IPS DF 6.9 (cell line): Measurements from ENCODE around the gene CNDP1.

Experiments
- DNase-seq: peaks from one replicate; pipeline ENCODE4 v3.0.0-alpha.2; 2013; ENCODE audit warnings: low read depth, low spot score
- H3K27ac ChIP-seq: one replicate; pipeline ENCODE4 v1.5.1; 2013; ENCODE audit warnings: low read length, control low read depth
- H3K27me3 ChIP-seq: 2 replicates; pipeline ENCODE4 v1.6.1; 2013; ENCODE audit warnings: mild to moderate bottlenecking, low read length; ENCODE audit not compliant: control insufficient read depth, insufficient read depth
- H3K36me3 ChIP-seq: 2 replicates; pipeline ENCODE4 v1.6.1; 2013; ENCODE audit warnings: low read length; ENCODE audit not compliant: control insufficient read depth, insufficient read depth
- H3K4me1 ChIP-seq: 2 replicates; pipeline ENCODE4 v1.6.1; 2013; ENCODE audit warnings: low read length; ENCODE audit not compliant: control insufficient read depth, insufficient read depth
- H3K4me3 ChIP-seq: 2 replicates; pipeline ENCODE4 v1.5.1; 2013; ENCODE audit warnings: mild to moderate bottlenecking, low read length
- H3K9me3 ChIP-seq: 2 replicates; pipeline ENCODE4 v1.6.1; 2013; ENCODE audit warnings: low read length, inconsistent platforms; ENCODE audit not compliant: control insufficient read depth, insufficient read depth
- WGBS: extraction: QIAGEN DNeasy Blood & Tissue Kit; methylation state at CpG from one replicate; pipeline ENCODE4 v1.1.7; 2013; ENCODE audit warnings: mixed read lengths, missing lambda C conversion rate; ENCODE audit not compliant: insufficient read length, insufficient coverage; 5-methylcytosine and 5-hydroxymethylcytosine counted together

The CNDP1 gene

DNA sequence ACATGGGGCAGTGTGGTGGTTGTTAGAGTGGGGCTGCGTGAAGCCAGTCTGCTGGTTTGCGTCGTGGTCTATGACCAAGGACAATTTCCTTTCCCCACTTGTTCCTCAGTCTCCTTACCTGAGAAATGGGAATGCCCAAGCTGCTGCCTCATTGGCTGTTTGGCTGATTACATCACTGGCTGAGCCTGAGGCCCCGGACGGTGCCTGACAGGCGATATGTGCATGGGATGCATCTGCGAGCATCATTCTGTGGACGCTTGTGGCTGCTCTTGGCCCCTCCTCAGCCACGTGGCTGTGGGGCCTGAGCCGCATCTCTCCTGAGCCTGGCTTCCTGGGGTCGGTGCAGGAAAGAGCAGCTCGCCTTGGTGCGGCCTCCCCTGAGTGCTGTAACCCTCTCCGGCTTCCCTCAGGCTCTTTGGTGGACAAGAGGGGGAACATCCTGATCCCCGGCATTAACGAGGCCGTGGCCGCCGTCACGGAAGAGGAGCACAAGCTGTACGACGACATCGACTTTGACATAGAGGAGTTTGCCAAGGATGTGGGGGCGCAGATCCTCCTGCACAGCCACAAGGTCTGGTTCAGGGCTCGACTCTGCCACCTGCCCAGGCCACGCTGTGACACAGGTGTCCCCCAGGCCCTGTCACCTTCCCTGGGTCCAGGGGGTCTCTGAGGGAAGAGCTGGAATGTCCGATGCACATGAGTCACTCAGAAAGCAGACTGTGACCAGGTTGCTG is 21.0 kb upstream of the CNDP1 start:
- H3K27ac ChIP-seq, result no peak overlapping the region
- WGBS, result no CpG with 5 or more reads among the region's 27 CpGs
- DNase-seq, result no peak
- H3K9me3 ChIP-seq, result no peaks in the 10 kb centered on the region
- H3K36me3 ChIP-seq, result peaks cover 53% of the 10 kb centered on the region
- H3K4me3 ChIP-seq, result no peak overlapping the region
- no peaks in the 10 kb centered on the region for H3K4me1 ChIP-seq
- no peaks in the 10 kb centered on the region for H3K27me3 ChIP-seq

DNA sequence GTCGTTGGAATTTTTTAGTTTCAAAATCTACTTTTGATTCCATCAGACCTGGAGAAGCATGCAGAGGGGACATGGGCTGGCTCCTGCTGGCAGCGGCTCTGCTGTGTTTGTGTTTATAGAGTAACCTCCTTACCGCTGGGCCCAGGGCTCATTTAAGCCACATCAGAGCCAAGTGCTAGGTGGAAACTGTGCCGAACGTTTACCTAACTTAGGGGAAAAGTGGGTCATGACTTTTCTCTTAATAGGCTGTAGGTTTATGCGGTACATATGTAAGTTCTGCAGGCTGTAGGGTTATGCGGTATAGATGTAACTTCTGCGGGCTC is 20.5 kb upstream of the CNDP1 start:
- no peaks in the 10 kb centered on the region for H3K4me1 ChIP-seq
- WGBS, result no CpG with 5 or more reads among the region's 8 CpGs
- peaks cover 58% of the 10 kb centered on the region for H3K36me3 ChIP-seq
- H3K9me3 ChIP-seq, result no peaks in the 10 kb centered on the region
- DNase-seq, result no peak
- H3K4me3 ChIP-seq, result no peak overlapping the region
- no peaks in the 10 kb centered on the region for H3K27me3 ChIP-seq
- H3K27ac ChIP-seq, result no peak overlapping the region

DNA sequence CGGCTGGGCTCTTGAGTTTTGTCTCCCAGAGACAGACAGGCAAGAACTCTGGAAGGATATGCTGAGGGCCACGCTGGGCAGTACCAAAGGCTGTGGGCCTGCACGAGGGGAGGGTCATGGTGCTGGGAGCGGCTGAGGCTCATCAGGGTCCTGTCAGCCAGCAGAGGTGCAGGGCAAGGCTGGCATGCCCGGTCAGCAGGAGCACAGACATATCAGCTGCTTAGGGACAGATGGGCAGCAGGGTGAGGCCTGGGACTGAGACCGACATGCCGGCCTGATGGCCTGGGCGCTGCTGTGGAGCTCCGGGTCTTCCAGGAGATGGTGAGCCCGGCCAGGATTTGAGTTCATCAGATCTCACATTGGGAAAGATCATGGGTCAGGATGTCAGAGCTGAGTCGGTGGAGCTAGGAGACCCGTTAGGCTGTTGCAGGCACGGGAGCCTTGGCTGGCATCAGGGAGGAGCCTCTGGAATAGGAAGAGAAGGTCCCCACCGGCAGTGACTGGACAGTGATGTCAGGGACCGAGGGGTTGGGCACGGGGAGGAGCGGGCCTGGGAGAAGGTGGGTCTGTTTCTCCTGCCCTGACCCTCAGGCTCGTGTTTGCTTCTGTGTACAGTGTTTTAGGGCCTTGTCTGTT is 19.3 kb upstream of the CNDP1 start:
- DNase-seq, result no peak
- WGBS, result no CpG with 5 or more reads among the region's 18 CpGs
- no peak overlapping the region for H3K4me3 ChIP-seq
- H3K4me1 ChIP-seq, result no peaks in the 10 kb centered on the region
- no peak overlapping the region for H3K27ac ChIP-seq
- H3K9me3 ChIP-seq, result no peaks in the 10 kb centered on the region
- H3K36me3 ChIP-seq, result peaks cover 62% of the 10 kb centered on the region
- no peaks in the 10 kb centered on the region for H3K27me3 ChIP-seq

DNA sequence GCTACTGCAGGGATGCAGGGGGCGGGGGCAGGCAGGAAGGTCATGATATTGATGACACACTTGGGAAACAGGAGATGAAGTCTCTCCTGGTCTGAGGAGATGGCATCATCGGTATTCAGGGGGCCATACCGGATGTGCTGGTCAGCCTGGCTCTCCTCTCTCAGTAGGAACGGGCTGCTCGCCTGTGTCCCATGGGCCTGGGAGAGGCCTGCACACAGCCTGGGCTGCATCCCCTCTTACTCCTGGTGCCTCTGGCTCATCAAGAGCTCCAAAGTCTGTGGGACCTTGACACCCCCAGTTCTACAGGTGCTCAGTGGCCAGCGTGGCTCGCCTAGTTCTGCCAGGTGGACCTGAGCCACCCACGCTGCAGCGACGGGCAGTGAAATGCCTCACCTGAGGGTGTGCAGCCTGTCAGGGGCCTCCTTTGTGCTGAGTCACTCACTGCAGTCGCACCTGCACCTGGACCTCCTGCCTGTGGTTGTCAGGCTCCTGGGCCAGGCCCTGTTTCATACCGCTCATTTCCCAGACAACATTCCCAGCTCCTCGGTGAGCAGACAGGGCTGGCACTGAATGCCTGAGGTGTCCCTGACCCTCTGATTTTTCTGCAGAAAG is 18.6 kb upstream of the CNDP1 start:
- H3K36me3 ChIP-seq, result peaks cover 58% of the 10 kb centered on the region
- no peak overlapping the region for H3K4me3 ChIP-seq
- no peaks in the 10 kb centered on the region for H3K9me3 ChIP-seq
- no peak overlapping the region for H3K27ac ChIP-seq
- no peaks in the 10 kb centered on the region for H3K4me1 ChIP-seq
- no CpG with 5 or more reads among the region's 13 CpGs for WGBS
- H3K27me3 ChIP-seq, result no peaks in the 10 kb centered on the region
- no peak for DNase-seq

DNA sequence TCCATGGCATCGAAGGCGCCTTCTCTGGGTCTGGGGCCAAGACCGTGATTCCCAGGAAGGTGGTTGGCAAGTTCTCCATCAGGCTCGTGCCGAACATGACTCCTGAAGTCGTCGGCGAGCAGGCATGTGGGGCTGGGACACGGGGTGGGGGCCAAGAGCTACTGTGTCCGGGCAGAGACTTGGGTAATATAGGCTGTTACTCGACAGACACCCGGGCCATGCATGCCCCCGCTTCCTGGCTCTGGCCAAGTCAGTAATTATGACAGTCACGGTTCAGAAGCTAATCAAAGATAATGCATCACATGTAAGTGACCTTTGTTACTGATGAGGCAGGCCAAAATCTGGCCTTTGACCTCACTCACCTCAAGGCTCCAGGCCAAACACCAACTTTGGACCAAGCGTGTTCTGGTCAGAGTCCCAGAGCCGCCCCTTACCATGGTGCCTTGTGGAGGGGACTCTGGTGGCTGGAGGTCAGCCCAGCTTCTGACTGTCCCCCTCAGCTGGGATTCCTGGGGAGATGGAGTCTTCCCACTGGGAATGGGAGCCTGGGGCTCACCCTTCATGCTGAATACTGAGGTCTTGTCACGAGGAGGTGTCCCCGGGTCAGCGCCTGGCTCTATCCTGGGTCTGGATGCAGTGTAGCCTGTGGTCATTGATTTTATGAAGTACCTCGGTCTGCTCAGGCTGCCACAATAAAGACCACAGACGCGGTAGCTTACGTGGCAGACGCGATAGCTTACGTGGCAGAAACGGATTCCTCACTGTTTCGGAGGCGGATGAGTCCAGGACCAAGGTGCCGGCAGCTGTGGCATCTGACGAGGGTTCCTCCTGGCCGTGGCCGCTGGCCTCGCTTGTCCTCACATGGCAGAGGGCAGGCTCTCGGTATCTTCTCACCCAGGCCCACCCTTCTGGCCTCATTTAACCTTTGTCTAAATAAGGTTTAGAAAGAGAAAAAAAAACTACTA is 17.7 kb upstream of the CNDP1 start:
- no CpG with 5 or more reads among the region's 35 CpGs for WGBS
- Histone ChIP-seq H3K36me3 (peaks cover 54% of the 10 kb centered on the region), H3K27me3 (no peaks in the 10 kb centered on the region), H3K9me3 (no peaks in the 10 kb centered on the region), H3K27ac (no peak overlapping the region), H3K4me3 (no peak overlapping the region), H3K4me1 (no peaks in the 10 kb centered on the region)
- no peak for DNase-seq

DNA sequence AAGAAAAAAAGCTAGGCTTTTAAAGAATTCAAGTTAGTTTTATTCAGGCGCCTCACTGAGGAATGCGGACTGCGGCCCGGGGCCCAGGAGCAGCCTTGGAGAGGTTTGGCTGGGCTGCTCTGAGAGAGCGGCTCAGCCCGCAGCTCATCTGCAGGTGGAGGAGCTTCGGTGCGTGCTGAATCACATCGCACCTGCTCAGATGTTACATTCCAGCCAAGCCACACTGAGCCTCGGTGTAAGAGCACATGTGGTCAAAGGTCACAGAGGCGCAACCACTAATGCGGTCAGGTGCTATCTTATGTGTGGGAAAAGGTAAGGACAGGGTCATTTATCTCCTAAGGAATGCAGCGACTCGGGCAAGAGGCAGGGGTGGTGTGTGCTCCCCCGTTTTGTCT is 17.1 kb upstream of the CNDP1 start:
- WGBS, result no CpG with 5 or more reads among the region's 15 CpGs
- H3K36me3 ChIP-seq, result peaks cover 49% of the 10 kb centered on the region

DNA sequence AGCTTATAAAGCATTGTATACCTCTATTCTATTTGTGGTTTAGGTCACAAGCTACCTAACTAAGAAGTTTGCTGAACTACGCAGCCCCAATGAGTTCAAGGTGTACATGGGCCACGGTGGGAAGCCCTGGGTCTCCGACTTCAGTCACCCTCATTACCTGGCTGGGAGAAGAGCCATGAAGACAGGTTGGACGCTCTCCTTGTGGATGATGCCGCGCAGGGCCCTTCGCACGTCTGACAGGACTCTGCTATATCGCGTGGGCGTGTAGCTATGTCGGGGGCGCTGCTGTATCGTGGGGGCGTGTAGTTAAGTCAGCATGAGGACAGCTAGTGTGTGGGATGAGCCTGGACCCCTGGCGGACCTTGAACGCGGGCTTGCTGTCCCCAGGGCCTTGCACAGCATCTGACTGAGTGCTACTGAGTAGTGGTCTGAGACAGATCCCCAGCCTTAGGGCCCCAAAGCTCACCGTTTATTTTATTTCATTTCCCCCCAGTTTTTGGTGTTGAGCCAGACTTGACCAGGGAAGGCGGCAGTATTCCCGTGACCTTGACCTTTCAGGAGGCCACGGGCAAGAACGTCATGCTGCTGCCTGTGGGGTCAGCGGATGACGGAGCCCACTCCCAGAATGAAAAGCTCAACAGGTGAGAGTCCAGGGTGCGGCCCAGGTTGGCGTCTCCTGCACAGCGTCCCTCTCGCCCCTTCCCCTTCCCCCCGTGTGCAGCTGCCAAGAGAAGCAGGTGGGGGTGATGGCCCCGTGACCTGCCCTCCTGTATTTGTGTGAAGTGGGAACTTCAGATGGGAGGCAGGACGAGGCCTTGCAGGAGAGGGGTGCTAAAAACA is 15.6 kb upstream of the CNDP1 start:
- WGBS, result no CpG with 5 or more reads among the region's 32 CpGs
- peaks cover 39% of the 10 kb centered on the region for H3K36me3 ChIP-seq
- DNase-seq, result no peak

More for the DNA sequence above, 17.1 kb upstream of the CNDP1 start:
- DNase-seq, result no peak
- H3K9me3 ChIP-seq, result no peaks in the 10 kb centered on the region
- H3K27ac ChIP-seq, result no peak overlapping the region
- H3K27me3 ChIP-seq, result no peaks in the 10 kb centered on the region
- no peak overlapping the region for H3K4me3 ChIP-seq
- H3K4me1 ChIP-seq, result no peaks in the 10 kb centered on the region

DNA sequence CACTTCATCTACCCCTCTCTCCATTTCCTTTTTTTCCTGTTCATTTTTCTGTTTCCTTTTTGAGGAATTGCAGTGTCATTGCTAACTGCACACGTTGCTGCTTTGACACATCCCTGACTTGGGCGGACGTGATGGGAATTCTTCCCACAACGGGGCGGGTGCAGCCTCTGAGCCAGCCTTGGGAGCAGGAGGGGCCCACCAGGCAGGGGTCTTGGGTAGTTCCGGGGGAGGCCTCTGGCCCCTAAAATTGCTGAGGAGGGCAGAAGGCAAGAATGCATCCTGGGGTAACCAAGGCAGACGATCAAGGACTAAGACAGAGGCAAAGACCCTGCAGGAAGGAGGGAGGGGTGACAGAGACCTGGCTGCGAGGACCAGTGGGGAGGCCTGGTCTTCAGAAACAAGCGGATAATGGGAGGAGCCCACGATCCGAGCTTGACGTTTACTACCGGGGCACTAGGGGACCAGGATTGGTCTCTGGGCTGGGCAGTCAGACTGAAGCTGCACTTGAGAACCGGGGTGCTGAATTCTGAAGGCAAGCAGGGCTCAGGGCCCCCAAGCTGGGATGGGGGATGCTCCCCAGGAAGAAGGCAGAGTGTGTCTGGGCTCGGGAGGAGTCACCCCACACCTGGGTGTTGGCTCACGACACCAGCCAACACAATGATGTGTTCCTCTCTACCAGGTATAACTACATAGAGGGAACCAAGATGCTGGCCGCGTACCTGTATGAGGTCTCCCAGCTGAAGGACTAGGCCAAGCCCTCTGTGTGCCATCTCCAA is 14.8 kb upstream of the CNDP1 start:
- no CpG with 5 or more reads among the region's 18 CpGs for WGBS
- Histone ChIP-seq H3K27ac (no peak overlapping the region), H3K36me3 (peaks cover 37% of the 10 kb centered on the region), H3K27me3 (no peaks in the 10 kb centered on the region), H3K4me1 (no peaks in the 10 kb centered on the region), H3K9me3 (no peaks in the 10 kb centered on the region), H3K4me3 (no peak overlapping the region)
- DNase-seq, result no peak

More for the DNA sequence above, 15.6 kb upstream of the CNDP1 start:
- Histone ChIP-seq H3K27me3 (no peaks in the 10 kb centered on the region), H3K27ac (no peak overlapping the region), H3K4me3 (no peak overlapping the region), H3K4me1 (no peaks in the 10 kb centered on the region), H3K9me3 (no peaks in the 10 kb centered on the region)

DNA sequence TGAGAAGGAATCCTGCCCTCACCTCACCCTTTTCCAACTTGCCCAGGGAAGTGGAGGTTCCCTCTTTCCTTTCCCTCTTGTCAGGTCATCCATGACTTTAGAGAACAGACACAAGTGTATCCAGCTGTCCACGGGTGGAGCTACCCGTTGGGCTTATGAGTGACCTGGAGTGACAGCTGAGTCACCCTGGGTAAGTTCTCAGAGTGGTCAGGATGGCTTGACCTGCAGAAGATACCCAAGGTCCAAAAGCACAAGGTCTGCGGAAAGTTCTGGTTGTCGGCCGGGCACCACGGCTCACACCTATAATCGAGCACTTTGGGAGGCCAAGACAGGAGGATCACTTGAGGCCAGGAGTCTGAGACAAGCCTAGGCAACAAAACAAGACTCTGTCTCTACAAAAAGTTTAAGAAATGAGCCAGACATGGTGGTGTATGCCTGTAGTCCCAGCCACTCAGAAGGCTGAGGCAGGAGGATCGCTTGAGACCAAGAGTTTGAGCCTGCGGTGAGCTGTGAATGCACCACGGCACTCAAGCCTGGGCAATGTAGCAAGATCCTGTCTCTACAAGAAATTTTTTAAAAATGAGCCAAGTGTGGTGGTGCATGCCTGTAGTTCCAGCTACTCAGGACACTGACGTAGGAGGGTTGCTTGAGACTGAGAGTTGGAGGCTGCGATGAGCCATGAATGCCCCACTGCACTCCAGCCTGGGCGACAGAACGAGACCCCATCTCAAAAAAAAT is 14.0 kb upstream of the CNDP1 start:
- Histone ChIP-seq H3K4me1 (no peaks in the 10 kb centered on the region), H3K27me3 (no peaks in the 10 kb centered on the region), H3K36me3 (peaks cover 33% of the 10 kb centered on the region), H3K27ac (no peak overlapping the region), H3K9me3 (no peaks in the 10 kb centered on the region), H3K4me3 (no peak overlapping the region)
- no CpG with 5 or more reads among the region's 14 CpGs for WGBS
- DNase-seq, result no peak
